HG03175 (cell line): ENCODE measurements around the gene RAB7A.
"Not testable (repeated sequence)": the region's sequence is repeated elsewhere in the genome, so short reads cannot be mapped to it uniquely, and the experiment has no call there.

Experiments
- ATAC-seq: cut with Tn5 transposase; IDR thresholded peaks from one replicate; pipeline ENCODE4 v1.9.1; 2021; ENCODE audit warnings: mild to moderate bottlenecking, moderate library complexity; ENCODE audit not compliant: unreplicated experiment

RAB7A gene

GRCh38 chr3:128749561-128749960, 23.6 kb downstream of the RAB7A start:
- ATAC-seq: not testable (repeated sequence)

- ATAC-seq: no peak
Observed at GRCh38 chr3:128753715-128754114, 27.7 kb downstream of the RAB7A start.

DNA sequence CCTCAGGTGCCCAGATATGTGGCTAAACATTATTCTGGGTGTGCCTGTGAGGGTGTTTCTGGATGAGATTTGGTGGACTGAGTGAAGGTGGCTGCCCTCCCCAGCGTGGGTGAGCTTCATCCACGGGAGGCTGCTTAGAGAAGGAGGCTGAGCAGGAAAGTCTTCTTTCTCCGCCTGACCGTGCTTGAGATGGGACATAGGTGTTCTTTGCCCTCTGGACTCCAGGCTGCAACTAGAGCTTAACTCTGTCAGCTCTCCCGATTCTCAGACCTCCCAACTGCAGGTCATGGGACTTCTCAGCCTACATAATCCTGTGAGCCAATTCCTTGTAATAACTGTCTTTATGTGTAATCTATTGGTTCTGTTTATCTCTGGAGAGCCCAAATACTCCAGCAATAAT, 34.1 kb downstream of the RAB7A start:
- ATAC-seq: no peak

- no peak for ATAC-seq
Observed at GRCh38 chr3:128760881-128761280, 34.9 kb downstream of the RAB7A start.

GRCh38 chr3:128761392-128761791, 35.4 kb downstream of the RAB7A start:
- no peak for ATAC-seq

GRCh38 chr3:128763967-128764366, 38.0 kb downstream of the RAB7A start:
- no peak for ATAC-seq

DNA sequence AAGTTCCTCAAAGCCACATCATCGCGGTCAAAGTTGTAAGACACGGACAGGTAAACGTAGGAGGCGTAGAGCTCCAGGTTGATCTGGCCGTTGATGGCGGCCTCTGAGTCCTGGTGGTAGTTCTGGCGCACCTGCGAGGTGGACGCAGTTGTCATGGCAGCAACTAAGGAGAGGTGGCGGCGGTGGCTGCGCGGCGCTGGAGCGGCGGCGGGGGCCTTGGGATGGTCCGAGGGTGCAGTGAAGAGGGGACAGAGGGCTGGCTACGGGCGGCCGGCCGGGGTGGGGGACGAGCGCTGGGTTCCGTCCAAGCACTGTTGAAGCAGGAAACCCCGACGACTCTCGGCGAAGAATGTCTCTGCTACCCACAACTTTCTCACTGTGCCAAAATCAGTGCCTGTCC, 38.9 kb downstream of the RAB7A start:
- ATAC-seq: no peak

DNA sequence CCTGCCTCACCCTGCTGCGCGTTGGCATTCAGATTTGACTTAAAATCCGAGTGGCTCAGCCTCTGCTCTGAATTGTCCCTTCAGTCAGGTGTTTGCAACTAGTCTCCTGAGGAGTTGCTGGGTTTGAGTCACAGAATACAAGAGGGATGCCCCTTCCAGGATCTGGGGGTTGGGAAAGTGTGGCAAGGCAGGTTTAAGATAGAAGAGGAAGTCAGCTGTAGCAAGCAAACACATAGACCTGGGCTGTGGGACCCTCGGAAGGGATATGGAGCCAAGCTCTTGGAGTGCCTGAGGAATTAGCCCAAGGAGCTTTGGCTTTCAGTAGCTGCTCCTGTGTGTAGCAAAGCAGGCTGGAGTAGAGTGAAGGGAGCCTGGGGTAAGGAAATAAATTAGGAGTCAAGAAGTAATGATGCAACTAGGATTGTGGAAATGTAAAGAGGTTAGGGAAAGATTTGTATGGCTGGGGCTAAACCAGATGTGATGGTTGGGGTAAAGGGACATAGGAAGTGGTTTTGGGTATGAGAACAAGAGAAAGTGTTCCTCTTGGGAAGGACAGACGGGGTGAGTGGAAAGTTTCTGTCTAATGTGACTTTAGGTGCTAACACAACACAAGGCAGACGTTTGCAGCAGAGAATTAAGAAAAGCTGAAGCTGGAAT, 41.2 kb downstream of the RAB7A start:
- ATAC-seq: no peak

DNA sequence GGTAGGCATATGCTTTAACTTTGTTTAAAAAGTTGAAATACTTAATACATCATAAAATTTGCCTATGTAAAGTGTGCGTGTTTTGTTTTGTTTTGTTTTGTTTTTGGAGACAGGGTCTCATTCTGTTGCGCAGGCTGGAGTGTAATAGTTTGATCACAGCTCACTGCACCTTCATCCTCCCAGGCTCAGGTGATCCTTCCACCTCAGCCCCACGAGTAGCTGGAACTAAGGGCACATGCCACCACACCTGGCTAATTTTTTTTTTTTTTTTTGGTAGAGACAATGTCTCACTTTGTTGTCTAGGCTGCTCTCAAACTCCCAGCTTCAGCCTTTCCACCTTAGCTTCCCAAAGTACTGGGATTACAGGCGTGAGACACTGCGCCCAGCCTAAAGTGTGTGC, 42.5 kb downstream of the RAB7A start:
- ATAC-seq: no peak

- no peak for ATAC-seq
Observed at GRCh38 chr3:128770387-128770786, 44.4 kb downstream of the RAB7A start.

DNA sequence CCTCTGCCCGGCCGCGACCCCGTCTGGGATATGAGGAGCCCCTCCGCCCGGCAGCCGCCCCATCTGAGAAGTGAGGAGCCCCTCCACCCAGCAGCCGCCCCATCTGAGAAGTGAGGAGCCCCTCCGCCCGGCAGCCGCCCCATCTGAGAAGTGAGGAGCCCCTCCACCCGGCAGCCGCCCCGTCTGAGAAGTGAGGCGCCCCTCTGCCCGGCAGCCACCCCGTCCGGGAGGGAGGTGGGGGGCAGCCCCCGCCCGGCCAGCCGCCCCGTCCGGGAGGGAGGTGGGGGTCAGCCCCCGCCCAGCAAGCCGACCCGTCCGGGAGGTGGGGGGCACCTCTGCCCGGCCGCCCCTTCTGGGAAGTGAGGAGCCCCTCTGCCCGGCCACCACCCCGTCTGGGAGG, 47.2 kb downstream of the RAB7A start:
- ATAC-seq: not testable (repeated sequence)

DNA sequence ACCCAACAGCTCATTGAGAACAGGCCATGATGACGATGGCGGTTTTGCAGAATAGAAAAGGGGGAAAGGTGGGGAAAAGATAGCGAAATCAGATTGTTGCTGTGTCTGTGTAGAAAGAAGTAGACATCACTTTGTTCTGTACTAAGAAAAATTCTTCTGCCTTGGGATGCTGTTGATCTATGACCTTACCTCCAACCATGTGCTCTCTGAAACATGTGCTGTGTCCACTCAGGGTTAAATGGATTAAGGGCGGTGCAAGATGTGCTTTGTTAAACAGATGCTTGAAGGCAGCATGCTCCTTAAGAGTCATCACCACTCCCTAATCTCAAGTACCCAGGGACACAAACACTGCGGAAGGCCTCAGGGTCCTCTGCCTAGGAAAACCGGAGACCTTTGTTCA, 47.6 kb downstream of the RAB7A start:
- ATAC-seq: not testable (repeated sequence)

GRCh38 chr3:128775241-128775640, 49.3 kb downstream of the RAB7A start:
- no peak for ATAC-seq

- ATAC-seq: no peak
Observed at GRCh38 chr3:128775906-128776542, 50.0 kb downstream of the RAB7A start.

DNA sequence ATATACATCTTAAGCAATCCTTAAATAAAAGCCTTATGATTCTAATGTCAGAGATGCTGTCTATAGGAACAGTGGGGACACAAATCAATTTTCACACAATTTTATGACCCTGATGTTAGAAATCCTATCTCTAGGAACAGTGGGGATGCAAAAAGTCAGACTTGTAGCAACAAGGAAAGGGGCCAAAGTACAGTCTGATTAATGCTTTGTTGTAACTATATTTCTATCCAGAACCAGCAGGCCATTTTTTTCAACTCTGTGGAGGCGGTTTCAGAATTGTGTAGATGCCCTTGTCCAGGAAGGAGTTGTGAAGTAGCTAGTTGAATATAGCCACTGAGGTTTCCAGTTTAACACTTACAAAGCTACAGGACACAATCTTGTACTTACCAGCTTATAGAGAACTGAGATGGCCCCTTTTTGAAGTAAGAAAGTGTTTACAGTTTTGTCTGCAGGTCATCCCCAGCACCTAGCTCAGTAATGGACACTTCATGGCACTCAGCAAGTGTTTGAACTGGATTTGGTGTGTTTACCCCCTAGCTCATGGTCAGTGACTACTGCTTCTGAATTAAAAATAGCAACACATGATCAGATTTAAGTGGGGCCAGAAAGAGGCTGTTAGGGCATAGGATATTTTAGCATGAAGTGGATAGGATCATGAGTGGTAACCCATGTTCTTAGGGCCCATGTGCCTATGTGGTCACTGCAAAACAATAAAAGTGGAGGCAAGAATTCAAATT, 54.3 kb downstream of the RAB7A start:
- ATAC-seq: no peak

- no peak for ATAC-seq
Observed at GRCh38 chr3:128781164-128781563, 55.2 kb downstream of the RAB7A start.

DNA sequence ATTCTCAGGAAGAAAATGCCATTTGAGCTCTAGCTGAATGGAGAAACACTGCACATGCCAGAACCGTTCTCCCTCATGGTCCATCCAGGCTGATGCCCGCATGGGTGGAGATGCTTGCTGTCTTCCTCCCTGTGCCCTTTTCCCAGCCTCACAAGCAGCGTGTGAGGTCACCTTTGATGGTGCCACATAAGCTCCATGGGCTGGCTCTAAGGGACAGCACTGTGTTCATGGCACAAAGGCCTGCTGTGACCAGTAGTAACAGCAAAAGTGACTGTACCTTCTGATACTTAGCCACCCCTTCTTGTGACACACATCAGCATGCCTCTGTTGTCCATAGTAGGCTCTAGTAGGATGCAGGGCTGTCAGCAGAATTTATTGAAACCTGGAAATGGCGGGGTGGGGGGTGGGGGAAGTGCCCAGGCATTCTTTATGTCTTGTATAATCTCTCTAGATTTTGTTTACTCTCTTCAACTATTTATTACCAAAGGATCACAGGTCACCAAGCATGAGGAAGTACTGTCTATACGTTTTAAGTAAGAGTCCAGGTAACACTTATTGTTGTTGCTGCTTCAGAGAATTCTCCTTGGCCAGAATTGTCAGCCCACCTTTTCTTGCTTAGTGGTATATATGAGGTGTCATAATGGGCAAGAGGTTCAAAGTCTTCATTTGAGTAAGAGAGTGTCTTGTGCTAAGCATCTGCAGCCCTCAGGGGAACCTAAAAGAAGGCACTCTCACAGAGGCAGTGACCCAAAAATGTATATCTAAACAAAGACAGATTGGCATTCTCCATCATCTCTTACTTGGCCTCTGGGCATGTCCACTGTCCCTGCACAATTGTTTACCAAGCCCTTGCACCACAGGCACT, 56.5 kb downstream of the RAB7A start:
- no peak for ATAC-seq

DNA sequence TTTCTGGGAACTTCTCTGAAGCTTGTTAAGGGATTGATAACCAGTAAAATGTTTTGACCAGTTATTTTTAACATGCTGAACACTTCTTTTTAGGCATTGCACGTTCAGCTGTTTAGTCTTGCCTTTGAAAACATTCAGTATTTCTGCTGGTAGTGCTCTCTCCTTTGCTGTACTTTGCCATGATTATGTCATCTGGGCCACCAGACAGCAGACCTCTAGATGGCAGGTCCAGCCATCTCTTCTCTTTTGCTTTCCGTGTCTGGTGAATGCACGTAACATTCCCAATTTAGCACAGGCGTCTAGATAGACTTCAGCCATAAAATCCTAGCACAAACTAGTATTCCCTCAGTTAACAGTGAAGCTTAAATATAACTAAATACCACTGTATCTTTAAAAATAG, 57.8 kb downstream of the RAB7A start:
- no peak for ATAC-seq

- ATAC-seq: no peak
Observed at GRCh38 chr3:128784232-128784631, 58.2 kb downstream of the RAB7A start.

DNA sequence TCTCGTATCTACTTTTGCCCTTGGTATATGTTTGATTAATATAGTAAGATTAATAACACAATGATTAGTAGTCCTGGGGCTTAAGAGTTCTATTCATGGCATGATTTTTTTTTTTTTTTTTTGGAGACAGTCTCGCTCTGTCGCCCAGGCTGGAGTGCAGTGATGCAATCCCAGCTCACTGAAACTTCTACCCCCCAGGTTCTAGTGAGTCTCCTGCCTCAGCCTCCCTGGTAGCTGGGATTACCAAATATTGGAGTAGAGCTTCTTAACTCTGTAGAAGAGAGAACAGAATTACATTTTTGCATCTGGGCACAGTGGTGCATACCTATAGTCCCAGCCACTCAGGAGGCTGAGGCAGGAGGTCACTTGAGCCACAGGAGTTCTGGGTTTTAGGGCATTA, 58.9 kb downstream of the RAB7A start:
- no peak for ATAC-seq

- ATAC-seq: no peak
Observed at GRCh38 chr3:128786434-128787020, 60.5 kb downstream of the RAB7A start.
